C1 segment of cervical spinal cord (tissue), 14 donors: ENCODE measurements around the gene GTF3C4.
"Not testable (repeated sequence)": the region's sequence is repeated elsewhere in the genome, so short reads cannot be mapped to it uniquely, and the experiment has no call there.

Source experiments
- DNase-seq, 14 donors: peaks; one replicate each; lab custom pipeline; 2025; lab: John Stamatoyannopoulos, UW

GTF3C4 gene

DNA sequence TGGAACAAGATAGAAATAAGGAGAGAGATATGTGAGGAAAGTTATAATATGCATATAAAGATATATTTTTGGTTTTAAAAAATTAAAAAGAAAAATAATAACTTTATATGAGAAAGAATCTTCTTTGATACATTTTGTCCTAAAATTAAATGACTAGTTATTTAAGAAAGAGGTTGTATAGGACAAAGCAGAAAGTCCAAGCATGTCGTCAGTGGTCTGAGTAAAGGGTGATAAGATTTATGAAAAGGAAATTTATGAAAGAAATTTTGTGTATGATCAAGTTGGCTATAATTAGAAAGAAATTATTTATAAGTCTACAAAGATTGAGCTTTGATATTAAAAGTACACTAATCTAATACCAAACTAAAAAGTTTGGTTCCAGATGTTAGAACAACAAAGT, 32.0 kb downstream of the GTF3C4 start:
- DNase-seq: no peak

GRCh38 chr9:132703336-132703735, 33.1 kb downstream of the GTF3C4 start:
- DNase-seq: no peak

GRCh38 chr9:132708239-132708638, 38.0 kb downstream of the GTF3C4 start:
- DNase-seq: no peak

- DNase-seq: no peak
Observed at GRCh38 chr9:132708769-132709430, 38.6 kb downstream of the GTF3C4 start.

- no peak for DNase-seq
Observed at GRCh38 chr9:132710333-132710732, 40.1 kb downstream of the GTF3C4 start.

- DNase-seq: not testable (repeated sequence)
Observed at GRCh38 chr9:132711152-132711551, 40.9 kb downstream of the GTF3C4 start.

DNA sequence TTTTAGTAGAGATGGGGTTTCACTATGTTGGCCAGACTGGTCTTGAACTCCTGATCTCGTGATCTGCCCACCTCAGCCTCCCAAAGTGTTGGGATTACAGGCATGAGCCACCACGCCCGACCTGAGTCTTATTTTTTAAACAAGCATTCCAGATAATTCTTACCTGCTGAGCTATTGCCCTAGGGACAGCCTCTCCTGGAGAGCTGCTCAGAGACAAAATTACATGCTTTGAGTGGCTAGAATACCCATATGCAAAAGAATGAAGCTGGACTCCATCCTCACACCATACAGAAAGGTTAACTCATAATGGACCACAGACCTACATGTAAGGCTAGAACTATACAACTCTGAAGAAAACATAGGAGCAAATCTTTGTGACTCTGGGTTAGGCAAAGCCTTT, 41.6 kb downstream of the GTF3C4 start:
- DNase-seq: no peak

- DNase-seq: no peak
Observed at GRCh38 chr9:132712753-132713152, 42.5 kb downstream of the GTF3C4 start.

- no peak for DNase-seq
Observed at GRCh38 chr9:132716007-132716406, 45.7 kb downstream of the GTF3C4 start.

GRCh38 chr9:132717326-132717945, 47.2 kb downstream of the GTF3C4 start:
- DNase-seq: no peak

GRCh38 chr9:132718381-132718928, 48.2 kb downstream of the GTF3C4 start:
- DNase-seq: not testable (repeated sequence)

DNA sequence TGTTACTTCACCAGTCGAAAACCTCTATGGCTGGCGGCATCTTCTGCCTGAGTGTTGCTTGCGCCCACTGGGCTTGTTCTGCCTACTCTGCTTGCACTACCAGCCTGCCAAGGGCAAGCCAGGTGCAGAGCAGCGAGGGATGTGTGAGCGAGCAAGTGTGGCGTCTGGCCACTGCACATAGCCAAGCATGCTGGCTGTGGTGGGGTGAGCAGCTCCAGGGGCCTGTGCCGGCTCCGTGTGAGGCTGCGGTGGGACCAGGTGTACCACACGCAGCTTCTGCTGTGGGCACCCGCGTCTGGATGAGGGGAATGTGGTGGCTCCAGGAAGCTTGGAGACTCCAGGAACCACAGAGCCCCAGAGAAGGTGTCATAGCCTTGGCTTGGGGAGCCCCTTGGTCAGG, 51.4 kb downstream of the GTF3C4 start:
- DNase-seq: no peak

- no peak for DNase-seq
Observed at GRCh38 chr9:132722564-132723065, 52.4 kb downstream of the GTF3C4 start.

DNA sequence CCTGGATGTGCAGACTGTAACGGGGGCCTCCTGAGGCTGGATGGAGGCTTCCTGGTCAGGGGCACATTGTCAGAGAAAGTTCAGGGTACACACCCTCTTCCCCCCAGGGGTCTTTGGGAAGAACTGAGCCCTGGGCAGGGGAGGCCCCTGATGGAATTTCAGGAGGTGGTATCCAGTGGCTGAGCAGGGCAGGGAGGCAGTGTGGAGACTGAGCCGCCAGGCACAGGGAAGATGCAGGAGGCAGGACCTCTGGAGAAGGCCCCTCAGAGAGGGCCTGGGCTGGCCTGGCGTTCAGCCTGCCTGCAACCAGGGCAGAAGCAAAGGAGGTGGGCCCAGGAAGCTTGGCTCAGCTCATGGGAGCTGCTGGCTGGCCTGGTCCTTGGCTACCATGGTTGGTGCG, 53.5 kb downstream of the GTF3C4 start:
- DNase-seq: no peak

- no peak for DNase-seq
Observed at GRCh38 chr9:132725306-132725705, 55.0 kb downstream of the GTF3C4 start.

GRCh38 chr9:132726576-132727130, 56.4 kb downstream of the GTF3C4 start:
- DNase-seq: no peak

GRCh38 chr9:132728071-132728470, 57.8 kb downstream of the GTF3C4 start:
- no peak for DNase-seq

DNA sequence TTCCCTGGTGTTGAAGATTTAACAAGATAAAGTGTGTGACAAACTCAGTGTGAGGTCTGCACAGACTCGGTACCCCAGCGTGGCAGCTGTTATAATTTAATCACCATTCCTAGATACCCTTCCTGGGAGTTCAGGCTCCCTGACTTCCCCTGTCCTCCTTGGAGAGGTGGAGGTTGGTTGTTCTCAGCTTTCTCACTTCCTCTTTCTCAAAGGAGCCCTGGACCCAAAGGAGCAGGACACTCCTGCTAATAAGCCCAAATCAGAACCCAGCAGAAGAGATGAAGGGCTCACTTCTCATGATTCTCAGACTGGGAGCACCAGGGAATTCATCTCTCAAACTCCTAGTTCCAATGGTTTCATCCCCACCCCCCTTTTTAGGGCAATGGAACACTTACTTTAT, 58.2 kb downstream of the GTF3C4 start:
- no peak for DNase-seq

DNA sequence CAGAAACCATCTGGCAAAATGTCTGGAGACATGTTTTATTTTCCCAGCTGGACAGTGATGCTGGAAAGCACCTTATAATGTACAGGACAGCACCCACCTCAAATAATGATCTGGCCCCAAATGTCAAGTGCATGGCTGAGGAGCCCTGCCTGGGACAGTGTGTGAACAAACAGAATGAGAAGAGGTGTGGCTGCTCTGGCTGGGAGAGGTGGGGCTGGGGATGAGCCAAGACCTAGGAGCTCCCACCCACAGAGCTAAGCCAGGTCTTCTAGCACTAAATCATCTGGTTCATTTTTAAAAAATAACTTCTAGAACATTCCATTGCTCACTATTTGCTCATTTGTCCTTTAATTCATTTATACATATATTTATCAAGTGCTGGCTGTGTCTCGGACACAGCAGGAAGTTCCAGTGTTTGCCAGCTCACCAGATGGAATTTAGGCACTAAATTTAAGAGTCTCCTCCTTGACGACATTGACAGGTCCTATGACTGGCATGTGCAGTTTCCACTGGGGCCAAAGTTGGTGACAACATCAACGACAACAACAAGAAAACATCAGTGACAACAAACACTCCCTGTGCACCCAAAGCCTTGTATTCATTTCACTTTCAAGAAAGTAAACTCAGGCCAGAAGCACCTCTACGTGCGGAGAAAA, 59.1 kb downstream of the GTF3C4 start:
- peak in 1 of 14 donors; percentile 49 for DNase-seq

DNA sequence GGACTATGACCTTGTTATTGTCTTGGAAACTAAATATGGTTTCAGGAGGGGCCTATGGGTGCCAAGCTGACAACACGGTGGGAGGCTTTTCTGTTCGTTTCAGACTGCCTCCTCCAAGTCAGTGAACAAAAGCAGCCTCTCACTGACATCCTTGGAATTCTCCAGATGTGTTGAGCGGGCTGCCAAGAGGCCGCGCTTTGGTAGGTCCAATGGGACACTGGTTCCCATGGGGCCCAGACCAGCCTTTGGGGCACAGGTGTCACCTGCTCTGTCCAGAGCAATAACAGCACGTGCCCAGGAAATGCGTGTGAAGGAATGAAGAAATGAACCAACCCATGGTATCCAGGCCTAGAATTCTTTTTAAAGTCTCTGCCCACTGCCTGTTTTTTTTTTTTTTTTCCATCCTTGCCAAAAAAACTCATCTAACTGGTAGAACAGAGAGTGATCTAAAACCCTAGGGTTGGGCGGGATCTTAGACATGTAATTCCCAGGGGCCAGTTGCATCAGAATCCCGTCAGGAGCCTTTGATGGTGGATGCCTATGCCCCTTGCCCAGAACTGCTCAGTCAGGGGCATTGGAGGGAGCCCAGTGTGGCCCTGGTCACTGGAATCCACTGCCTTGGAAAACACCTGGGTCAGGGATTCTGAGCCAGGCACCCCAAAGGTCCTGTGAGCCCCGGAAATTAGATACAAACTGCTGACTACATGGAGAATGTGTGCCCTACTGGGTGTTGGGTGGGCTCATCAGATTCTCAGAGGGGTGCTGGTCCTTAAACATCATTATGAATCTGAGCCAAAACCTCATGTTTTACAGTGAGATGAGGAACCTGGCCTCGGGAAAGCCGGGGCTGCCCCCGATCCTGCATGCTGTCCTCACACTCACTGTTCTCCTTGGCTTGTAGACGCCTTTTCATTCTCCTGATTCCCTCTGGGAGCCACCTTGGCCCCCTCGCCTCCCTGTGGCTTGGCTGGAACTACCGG, 60.1 kb downstream of the GTF3C4 start:
- DNase-seq: no peak

DNA sequence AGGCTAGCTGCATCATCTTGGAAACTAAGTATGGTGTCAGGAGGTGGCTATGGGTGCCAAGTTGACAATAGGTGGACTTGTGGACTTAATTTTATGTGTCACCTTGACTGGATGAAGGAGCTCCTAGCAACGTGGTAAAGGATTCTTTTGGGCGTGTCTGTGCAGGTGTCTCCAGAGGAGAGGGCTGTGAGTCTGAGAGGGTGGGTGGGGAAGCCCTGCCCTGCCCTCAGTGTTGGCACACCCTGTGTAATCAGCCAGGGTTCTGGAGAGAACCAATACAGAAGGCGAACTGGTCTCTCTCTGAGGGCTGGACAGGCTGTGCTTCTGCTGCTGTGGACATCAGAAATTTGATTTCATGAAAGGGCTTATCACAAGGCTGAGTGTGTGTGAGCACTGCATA, 61.0 kb downstream of the GTF3C4 start:
- DNase-seq: no peak
